Activated CD8-positive, alpha-beta memory T cell treated with anti-CD3 and anti-CD28 coated beads, Interleukin-2, amount 50 U/mL, for 1 hour (primary cell): ENCODE measurements around the gene ITPRIP.
A peak's percentile ranks its signal among the peaks of the same experiment; 100 is the strongest.

Experiments
- DNase-seq: peaks from one replicate; pipeline ENCODE4 v3.0.0-alpha.2; 2020; ENCODE audit errors: extremely low read depth

Gene ITPRIP

GRCh38 chr10:104309980-104310978 is 28.0 kb downstream of the ITPRIP start:
- no peak for DNase-seq

GRCh38 chr10:104308439-104308903 is 29.8 kb downstream of the ITPRIP start:
- peak; percentile 35 for DNase-seq

- DNase-seq, result no peak
Measured at GRCh38 chr10:104307576-104308438, 30.5 kb downstream of the ITPRIP start.

- DNase-seq, result no peak
Measured at GRCh38 chr10:104306897-104307296, 31.4 kb downstream of the ITPRIP start.

- no peak for DNase-seq
Measured at GRCh38 chr10:104304927-104305326, 33.3 kb downstream of the ITPRIP start.

GRCh38 chr10:104304356-104304745 is 33.9 kb downstream of the ITPRIP start:
- no peak for DNase-seq

GRCh38 chr10:104303594-104304355 is 34.5 kb downstream of the ITPRIP start:
- DNase-seq, result no peak

GRCh38 chr10:104301907-104302690 is 36.2 kb downstream of the ITPRIP start:
- no peak for DNase-seq

- DNase-seq, result no peak
Measured at GRCh38 chr10:104300736-104301292, 37.5 kb downstream of the ITPRIP start.

GRCh38 chr10:104300002-104300735 is 38.1 kb downstream of the ITPRIP start:
- no peak for DNase-seq

GRCh38 chr10:104299031-104299904 is 39.0 kb downstream of the ITPRIP start:
- no peak for DNase-seq

- DNase-seq, result no peak
Measured at GRCh38 chr10:104297697-104298660, 40.3 kb downstream of the ITPRIP start.

- DNase-seq, result no peak
Measured at GRCh38 chr10:104296687-104297436, 41.4 kb downstream of the ITPRIP start.

GRCh38 chr10:104293781-104294321 is 44.4 kb downstream of the ITPRIP start:
- DNase-seq, result no peak

GRCh38 chr10:104293011-104293410 is 45.3 kb downstream of the ITPRIP start:
- no peak for DNase-seq

- DNase-seq, result peak; percentile 72
Measured at GRCh38 chr10:104291439-104291951, 46.8 kb downstream of the ITPRIP start.
